GM12878 (cell line): Measurements from ENCODE around the gene ASIP. TPM values are rescaled to one million over a fixed set of nuclear protein-coding genes. Genes with fewer than 3 reads are reported as not detected.

Experiments used
- ATAC-seq: fragments of 200-7000 bp; cut with Tn5 transposase; 3 replicates; pipeline ENCODE4 v1.9.1; 2020; ENCODE audit warnings: mild to moderate bottlenecking, moderate library complexity
- BruUV-seq: library from RNA; stranded (reverse); fragments of 400-500 nt; replicated peaks from 2 replicates; lab custom pipeline; 2021; lab: Mats Ljungman, UMichigan
- CTCF ChIA-PET: fragments of 300-600 bp; sonication (Branson Sonifier 250); formaldehyde crosslinking; extraction: SDS; loops from one replicate; lab custom pipeline; 2021; ENCODE audit warnings: inconsistent platforms; lab: Yijun Ruan, JAX
- POLR2A ChIA-PET: fragments of 350-600 bp; formaldehyde crosslinking; extraction: SDS; loops from one replicate; lab custom pipeline; 2021; ENCODE audit warnings: inconsistent platforms; lab: Charles Lee
- RAD21 ChIA-PET: fragments of 300-600 bp; sonication (Branson Sonifier 250); formaldehyde crosslinking; loops from one replicate; lab custom pipeline; 2023; ENCODE audit warnings: antibody characterized with exemption; ENCODE audit not compliant: unreplicated experiment; lab: Charles Lee
- SMC1A ChIA-PET: fragments of 300-600 bp; sonication (Branson Sonifier 250); formaldehyde crosslinking; loops from one replicate; lab custom pipeline; 2023; ENCODE audit not compliant: unreplicated experiment, uncharacterized antibody; lab: Charles Lee
- DNase-seq: peaks from one replicate; pipeline ENCODE4 v3.0.0-alpha.2; 2011; ENCODE audit warnings: low read depth, low spot score
- FAIRE-seq: peaks from 3 replicates; lab custom pipeline; 2011; peaks lifted over from hg19 to GRCh38; lab: Jason Lieb, UNC
- H2AFZ ChIP-seq: 2 replicates; pipeline ENCODE4 v1.6.0; 2011; ENCODE audit warnings: low read depth, low read length, control low read depth; ENCODE audit not compliant: control insufficient read depth
- H3K27ac ChIP-seq: 2 replicates; pipeline ENCODE4 v1.5.1; 2011; ENCODE audit warnings: control low read depth; ENCODE audit not compliant: control insufficient read depth, insufficient read depth
- H3K27me3 ChIP-seq, 2 experiments: replicated peaks in 1 of 2; 2 replicates each; pipeline versions ENCODE4 v1.6.0 to v1.6.1; 2011; ENCODE audit warnings: low read length in 1 of 2; ENCODE audit not compliant: control insufficient read depth in 2 of 2, insufficient read depth in 2 of 2
- H3K36me3 ChIP-seq, 2 experiments: 2 replicates each; pipeline ENCODE4 v1.5.1; 2011; ENCODE audit warnings: low read length in 1 of 2; ENCODE audit not compliant: control insufficient read depth in 2 of 2, insufficient read depth in 2 of 2
- H3K4me1 ChIP-seq: 2 replicates; pipeline ENCODE4 v1.6.1; 2011; ENCODE audit warnings: mild to moderate bottlenecking, low read length, moderate library complexity, mixed read lengths; ENCODE audit not compliant: control insufficient read depth, insufficient read depth
- H3K4me2 ChIP-seq: 2 replicates; pipeline ENCODE4 v1.6.0; 2011; ENCODE audit warnings: control low read depth; ENCODE audit not compliant: control insufficient read depth, insufficient read depth
- H3K4me3 ChIP-seq: fragments of 200-600 bp; sonication (generic); 2 replicates; pipeline ENCODE4 v1.5.1; 2016
- H3K79me2 ChIP-seq: 2 replicates; pipeline ENCODE4 v1.6.0; 2011; ENCODE audit warnings: low read length; ENCODE audit not compliant: control insufficient read depth, insufficient read depth
- H3K9ac ChIP-seq: 2 replicates; pipeline ENCODE4 v1.8.0; 2011; ENCODE audit warnings: low read length, control low read depth, mixed read lengths; ENCODE audit not compliant: control insufficient read depth, insufficient read depth
- H3K9me3 ChIP-seq: replicated peaks from 3 replicates; pipeline ENCODE4 v1.5.1; 2011; ENCODE audit warnings: mild to moderate bottlenecking, low read length; ENCODE audit not compliant: control insufficient read depth, insufficient read depth
- H4K20me1 ChIP-seq: 2 replicates; pipeline ENCODE4 v1.6.0; 2011; ENCODE audit not compliant: control insufficient read depth, insufficient read depth
- BMI1 ChIP-seq: fragments of 450-650 bp; IDR thresholded peaks from 2 replicates; pipeline ENCODE4 v1.6.1; 2016; ENCODE audit warnings: mild to moderate bottlenecking, moderate library complexity, borderline replicate concordance
- CBFB ChIP-seq: IDR thresholded peaks from 2 replicates; pipeline ENCODE4 v1.6.1; 2016; ENCODE audit warnings: antibody characterized with exemption, low read depth
- CBX3 ChIP-seq: fragments of 200-600 bp; sonication (generic); IDR thresholded peaks from 2 replicates; pipeline ENCODE4 v1.6.1; 2016; ENCODE audit warnings: low read depth, borderline replicate concordance
- CREB1 ChIP-seq: IDR thresholded peaks from 2 replicates; pipeline ENCODE4 v1.6.1; 2012; ENCODE audit warnings: low read depth, mild to moderate bottlenecking, inconsistent platforms
- E2F8 ChIP-seq: fragments of 450-650 bp; IDR thresholded peaks from 2 replicates; pipeline ENCODE4 v1.6.1; 2018; ENCODE audit warnings: mild to moderate bottlenecking, low read depth, moderate library complexity; ENCODE audit not compliant: partially characterized antibody
- EP300 ChIP-seq, 2 experiments: fragments of 150-350 bp in 1 of 2; IDR thresholded peaks; 2 replicates each; pipeline ENCODE4 v1.6.1; 2011 to 2012; ENCODE audit warnings: low read depth in 2 of 2, low read length in 2 of 2, borderline replicate concordance in 1 of 2, improper control_type of control experiment in 1 of 2, inconsistent platforms in 1 of 2; ENCODE audit not compliant: control insufficient read depth in 1 of 2
- EZH2 ChIP-seq: IDR thresholded peaks from 2 replicates; pipeline ENCODE4 v1.6.1; 2012; ENCODE audit warnings: low read depth, mild to moderate bottlenecking, control low read depth, inconsistent platforms, low read length, borderline replicate concordance; ENCODE audit not compliant: control insufficient read depth
- KLF5 ChIP-seq: fragments of 450-650 bp; IDR thresholded peaks from 2 replicates; pipeline ENCODE4 v1.6.1; 2014; ENCODE audit warnings: mild to moderate bottlenecking; ENCODE audit not compliant: partially characterized antibody
- MAX ChIP-seq: IDR thresholded peaks from 2 replicates; pipeline ENCODE4 v1.6.1; 2012; ENCODE audit warnings: low read depth, low read length, improper control_type of control experiment
- NFXL1 ChIP-seq: fragments of 450-650 bp; IDR thresholded peaks from 2 replicates; pipeline ENCODE4 v1.6.1; 2017; ENCODE audit warnings: antibody characterized with exemption, mild to moderate bottlenecking, borderline replicate concordance
- NR2C2 ChIP-seq: IDR thresholded peaks from 2 replicates; pipeline ENCODE4 v1.6.1; 2011; ENCODE audit warnings: borderline replicate concordance, low read depth; ENCODE audit not compliant: control insufficient read depth, insufficient read length
- PAX8 ChIP-seq: fragments of 450-650 bp; IDR thresholded peaks from 2 replicates; pipeline ENCODE4 v1.6.1; 2017; ENCODE audit warnings: mild to moderate bottlenecking, moderate library complexity
- POLR2AphosphoS2 ChIP-seq: IDR thresholded peaks from 2 replicates; pipeline ENCODE4 v1.6.1; 2011; ENCODE audit warnings: low read depth, mild to moderate bottlenecking, low read length, improper control_type of control experiment, moderate library complexity
- SIN3A ChIP-seq: IDR thresholded peaks from 2 replicates; pipeline ENCODE4 v1.6.1; 2012; ENCODE audit warnings: low read depth, low read length, improper control_type of control experiment
- STAT1 ChIP-seq: fragments of 450-650 bp; conservative IDR thresholded peaks from 2 replicates; pipeline ENCODE4 v1.6.1; 2014; ENCODE audit warnings: antibody characterized with exemption, mild to moderate bottlenecking
- ZNF217 ChIP-seq: fragments of 450-650 bp; IDR thresholded peaks from 2 replicates; pipeline ENCODE4 v1.6.1; 2017; ENCODE audit warnings: antibody characterized with exemption, mild to moderate bottlenecking
- WGBS: methylation state at CpG from one replicate; pipeline ENCODE4 v1.1.6; 2016; ENCODE audit warnings: low lambda C conversion rate; ENCODE audit not compliant: insufficient replicate concordance, insufficient coverage; ENCODE audit errors: missing lambda C conversion rate; 5-methylcytosine and 5-hydroxymethylcytosine counted together
- in situ Hi-C: fragments of 300-500 bp; cut with MboI; formaldehyde crosslinking; loops from 9 replicates; pipeline ENCODE4 v1.14.3; 2018; ENCODE audit warnings: mixed read lengths
- intact Hi-C: fragments of 100-400 bp; cut with micrococcal nuclease; formaldehyde crosslinking; loops from one replicate; pipeline ENCODE4 v1.14.2; 2022; ENCODE audit not compliant: unreplicated experiment
- polyA plus RNA-seq, 11 experiments: library from polyadenylated mRNA; depleted of rRNA in 4 of 11; unstranded in 6 of 11; stranded (reverse) in 5 of 11; fragments of >200 nt; fragmentation: Nextera tagmentation in 4 of 11; fragmentation: Illumina TruSeq in 1 of 11; extraction: Ambion mirVana in 4 of 11; extraction: Trizol in 1 of 11; gene quantifications; 1 replicate in 1 of 11; 2 replicates in 10 of 11; pipeline versions ENCODE4 v1.2.1 to v1.2.3, GENCODE V29; 2011 to 2016; ENCODE audit warnings: inconsistent platforms in 2 of 11, missing spikeins in 2 of 11, low read depth in 1 of 11
- total RNA-seq, 4 experiments: library from RNA; depleted of rRNA in 3 of 4; stranded (reverse); fragments of >200 nt in 3 of 4; fragmentation: Illumina TruSeq in 1 of 4; extraction: Trizol in 1 of 4; gene quantifications; 2 replicates each; pipeline versions ENCODE4 v1.2.1 to v1.2.3, GENCODE V29; 2013 to 2021
- TF ChIP-seq, protein P1 (sequence below): IDR thresholded peaks from 2 replicates; pipeline ENCODE4 v1.6.1; 2012; ENCODE audit warnings: low read depth, low read length, improper control_type of control experiment

Gene ASIP
- total and polyA plus RNA-seq, 10 of the 15 experiments (the other 5 are each of a cell fraction or from before 2014, with no cell fraction given), result 0.29 TPM; not detected in 9

DNA sequence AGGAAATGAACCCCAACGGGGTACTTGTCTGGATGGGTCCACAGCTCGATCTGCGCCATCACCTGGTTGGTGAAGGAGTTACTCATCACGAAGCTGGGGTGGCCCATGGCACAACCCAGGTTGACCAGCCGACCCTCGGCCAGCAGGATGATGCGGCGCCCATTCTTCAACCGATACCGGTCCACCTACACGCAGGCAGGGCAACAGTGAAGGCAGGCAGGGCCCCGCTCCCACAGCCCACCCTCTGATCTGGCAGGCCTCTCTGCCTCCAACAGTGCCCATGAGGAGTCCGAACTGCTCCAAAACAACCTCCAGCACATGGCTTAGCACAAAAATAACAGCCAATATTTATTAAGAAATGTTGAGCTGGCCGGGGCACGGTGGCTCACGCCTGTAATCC lies 44.2 kb downstream of the ASIP start:
- peaks cover 39 to 47% of the 10 kb centered on the region in 2 experiments for H3K36me3 ChIP-seq
- H2AFZ ChIP-seq, result no peak overlapping the region
- SMC1A ChIA-PET, result no interaction called here
- H3K9ac ChIP-seq, result no peak overlapping the region
- ATAC-seq (no peak), DNase-seq (no peak)
- intact Hi-C loops, result no loop called here
- no peak for TF ChIP-seq BMI1
- TF ChIP-seq NFXL1, result no peak
- no peak for TF ChIP-seq ZNF217
- TF ChIP-seq PAX8, result no peak
- no peak for TF ChIP-seq NR2C2
- no peak for TF ChIP-seq EP300 (IDR thresholded peaks at IDR 0.05; ENCODE audit: borderline replicate concordance in 1 of 2, control insufficient read depth in 1 of 2, low read depth in 2 of 2, low read length in 2 of 2)
- TF ChIP-seq CREB1, result no peak
- no peak for TF ChIP-seq KLF5
- TF ChIP-seq SIN3A, result no peak
- no peak for TF ChIP-seq POLR2AphosphoS2
- TF ChIP-seq MAX, result no peak
- TF ChIP-seq, protein P1, sequence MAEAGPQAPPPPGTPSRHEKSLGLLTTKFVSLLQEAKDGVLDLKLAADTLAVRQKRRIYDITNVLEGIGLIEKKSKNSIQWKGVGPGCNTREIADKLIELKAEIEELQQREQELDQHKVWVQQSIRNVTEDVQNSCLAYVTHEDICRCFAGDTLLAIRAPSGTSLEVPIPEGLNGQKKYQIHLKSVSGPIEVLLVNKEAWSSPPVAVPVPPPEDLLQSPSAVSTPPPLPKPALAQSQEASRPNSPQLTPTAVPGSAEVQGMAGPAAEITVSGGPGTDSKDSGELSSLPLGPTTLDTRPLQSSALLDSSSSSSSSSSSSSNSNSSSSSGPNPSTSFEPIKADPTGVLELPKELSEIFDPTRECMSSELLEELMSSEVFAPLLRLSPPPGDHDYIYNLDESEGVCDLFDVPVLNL, result no peak
- no peak for TF ChIP-seq STAT1
- TF ChIP-seq EZH2, result no peak
- no peak for TF ChIP-seq E2F8
- no peak for TF ChIP-seq CBX3
- TF ChIP-seq CBFB, result no peak
- TF ChIP-seq, all 136 proteins: peak for 0
- ChIA-PET POLR2A (no interaction called here), RAD21 (no interaction called here), CTCF (interaction anchor here (0.6 kb wide), 1 partner anchor 167 kb away, joined by 3 read pairs; no protein-coding TSS in a partner anchor)
- no peaks in the 10 kb centered on the region for H3K27me3 ChIP-seq
- H3K4me1 ChIP-seq, result no peaks in the 10 kb centered on the region
- BruUV-seq, result no TSS peak
- in situ Hi-C loops, result no loop called here
- no peaks in the 10 kb centered on the region for H4K20me1 ChIP-seq
- no peak overlapping the region for H3K4me2 ChIP-seq
- H3K9me3 ChIP-seq, result no peaks in the 10 kb centered on the region
- no peak overlapping the region for H3K27ac ChIP-seq
- FAIRE-seq, result no peak
- H3K79me2 ChIP-seq, result no peaks in the 10 kb centered on the region
- no peak overlapping the region for H3K4me3 ChIP-seq
- 95% methylated on average over 16 of the region's 16 CpGs for WGBS
